ENCODE results near the gene DAB1. TPM values are rescaled to one million over a fixed set of nuclear protein-coding genes. Genes with fewer than 3 reads are reported as not detected.

The DAB1 gene
- total RNA-seq, 4 donors from 2014 or later = 0.48 to 1.2 TPM; not detected in 2

DNA sequence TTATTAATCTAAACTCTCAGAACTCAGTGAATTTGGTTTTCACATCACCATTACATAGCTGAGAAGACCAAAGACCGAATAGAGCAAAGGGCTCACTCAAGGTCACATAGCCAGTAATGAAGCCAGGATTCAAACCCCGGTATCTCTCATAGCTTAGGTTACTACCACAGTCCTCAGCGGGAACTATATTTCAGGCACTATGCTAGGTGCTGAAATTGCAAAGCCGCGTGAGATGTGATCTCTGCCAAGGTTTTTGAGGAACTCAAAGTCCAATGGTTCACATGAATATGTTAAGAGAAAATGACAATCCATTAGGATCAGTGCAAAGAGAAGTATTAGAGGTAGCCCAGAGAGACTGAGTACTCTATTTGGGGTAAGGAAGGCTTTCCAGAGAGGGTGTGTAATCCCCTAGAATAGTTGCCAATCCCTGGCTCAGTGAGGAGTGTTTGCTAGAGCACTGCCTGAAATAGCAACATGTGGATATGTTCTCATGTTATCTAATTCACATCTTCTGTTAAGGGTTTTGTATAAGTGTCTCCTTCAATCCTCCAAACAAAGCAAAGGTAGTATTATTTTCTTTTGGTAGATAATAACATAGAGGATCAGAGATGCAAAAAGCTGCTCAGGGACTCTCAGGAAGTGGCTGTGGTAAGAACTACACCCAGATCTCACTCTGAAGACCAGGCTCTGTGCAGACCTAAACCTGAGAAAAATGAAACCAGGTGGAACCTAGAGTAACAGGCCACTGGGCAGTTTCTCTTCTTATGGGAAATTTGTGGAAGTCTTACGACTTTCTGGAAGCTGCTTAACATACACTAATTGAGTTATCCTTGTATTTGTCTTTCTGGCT lies 365.0 kb downstream of the DAB1 start:
- Histone ChIP-seq H3K9me3 (no peaks in the 10 kb centered on the region), H3K27ac (no peak overlapping the region), H3K36me3 (no peaks in the 10 kb centered on the region), H3K4me3 (no peak overlapping the region), H3K4me1 (no peaks in the 10 kb centered on the region), H3K27me3 (no peaks in the 10 kb centered on the region)
- in situ Hi-C loops (cut with MboI; ENCODE audit: low pct_ligation_motif_present in 1 of 4, low pct_unique_long_range_greater_than_20kb in 1 of 4, low sequenced_read_pairs in 3 of 4) = no loop called here
- WGBS, 2 donors (ENCODE audit: low coverage in 1 of 2) = 85 to 93% methylated on average over 5 to 6 of the region's 6 CpGs
- no peak for DNase-seq
- intact Hi-C loops (cut with DNase I; ENCODE audit: low total_unique reads) = no loop called here
- TF ChIP-seq CTCF (IDR thresholded peaks at IDR 0.05) (no peak), POLR2AphosphoS5 (IDR thresholded peaks at IDR 0.05) (no peak), EP300 (IDR thresholded peaks at IDR 0.05; ENCODE audit: low read depth) (no peak), POLR2A (IDR thresholded peaks at IDR 0.05) (no peak)

DNA sequence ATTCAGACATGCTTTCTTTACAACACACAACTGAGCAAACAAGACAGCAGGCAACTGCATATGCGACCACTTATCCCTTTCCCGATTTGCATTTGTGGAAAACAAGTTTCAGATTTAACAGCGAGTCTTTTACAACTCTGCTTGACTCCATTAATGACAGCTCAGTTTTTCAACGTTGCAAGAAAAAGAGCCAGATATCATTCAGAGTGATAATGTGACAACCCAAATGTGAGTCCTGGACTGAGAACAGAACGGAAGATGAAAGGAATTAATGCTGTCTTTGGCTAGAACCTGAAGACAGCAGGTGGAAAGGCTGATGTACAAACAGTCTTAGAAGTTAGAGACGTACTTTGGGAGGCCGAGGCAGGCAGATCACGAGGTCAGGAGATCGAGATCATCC lies 375.0 kb downstream of the DAB1 start:
- H3K36me3 ChIP-seq = no peaks in the 10 kb centered on the region
- H3K27ac ChIP-seq = no peak overlapping the region
- no peaks in the 10 kb centered on the region for H3K4me1 ChIP-seq
- WGBS, 2 donors (ENCODE audit: low coverage in 1 of 2) = 47 to 72% methylated on average over 5 to 9 of the region's 9 CpGs
- in situ Hi-C loops (cut with MboI; ENCODE audit: low pct_ligation_motif_present in 1 of 4, low pct_unique_long_range_greater_than_20kb in 1 of 4, low sequenced_read_pairs in 3 of 4) (no loop called here), intact Hi-C loops (cut with DNase I; ENCODE audit: low total_unique reads) (no loop called here)
- H3K9me3 ChIP-seq = no peaks in the 10 kb centered on the region
- H3K27me3 ChIP-seq = no peaks in the 10 kb centered on the region
- DNase-seq = no peak
- TF ChIP-seq CTCF (IDR thresholded peaks at IDR 0.05) (no peak), EP300 (IDR thresholded peaks at IDR 0.05; ENCODE audit: low read depth) (no peak), POLR2AphosphoS5 (IDR thresholded peaks at IDR 0.05) (no peak), POLR2A (IDR thresholded peaks at IDR 0.05) (no peak)
- H3K4me3 ChIP-seq = no peak overlapping the region

DNA sequence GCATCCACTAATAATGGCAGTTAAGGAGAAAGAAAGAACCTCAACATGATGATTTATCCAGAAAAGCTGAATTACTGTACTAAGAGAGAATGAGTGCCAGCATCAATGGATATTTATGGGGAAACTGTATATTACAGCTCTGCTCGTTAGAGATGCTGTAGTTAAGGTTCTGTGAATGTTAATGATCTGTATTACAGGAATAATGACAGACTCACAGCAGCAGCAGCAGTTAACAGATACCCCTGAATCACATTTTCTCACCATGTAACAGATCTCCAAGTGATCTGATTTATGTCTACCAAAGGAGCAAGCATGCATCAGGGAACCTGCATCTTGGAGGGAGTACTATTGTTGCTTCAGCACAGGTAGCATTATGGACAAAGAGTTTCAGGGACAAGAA lies 377.4 kb downstream of the DAB1 start:
- WGBS, 2 donors (ENCODE audit: low coverage in 1 of 2) = 24% methylated on average over 1 of the region's 1 CpG; no CpG with 5 or more reads in 1 of the 2 donors
- H3K4me3 ChIP-seq = no peak overlapping the region
- in situ Hi-C loops (cut with MboI; ENCODE audit: low pct_ligation_motif_present in 1 of 4, low pct_unique_long_range_greater_than_20kb in 1 of 4, low sequenced_read_pairs in 3 of 4) = no loop called here
- H3K4me1 ChIP-seq = no peaks in the 10 kb centered on the region
- TF ChIP-seq POLR2A (IDR thresholded peaks at IDR 0.05) (no peak), CTCF (IDR thresholded peaks at IDR 0.05) (no peak), POLR2AphosphoS5 (IDR thresholded peaks at IDR 0.05) (no peak)
- no peaks in the 10 kb centered on the region for H3K27me3 ChIP-seq
- H3K27ac ChIP-seq = no peak overlapping the region
- no peak for DNase-seq
- intact Hi-C loops (cut with DNase I; ENCODE audit: low total_unique reads) = no loop called here
- H3K36me3 ChIP-seq = no peaks in the 10 kb centered on the region
- H3K9me3 ChIP-seq = no peaks in the 10 kb centered on the region

DNA sequence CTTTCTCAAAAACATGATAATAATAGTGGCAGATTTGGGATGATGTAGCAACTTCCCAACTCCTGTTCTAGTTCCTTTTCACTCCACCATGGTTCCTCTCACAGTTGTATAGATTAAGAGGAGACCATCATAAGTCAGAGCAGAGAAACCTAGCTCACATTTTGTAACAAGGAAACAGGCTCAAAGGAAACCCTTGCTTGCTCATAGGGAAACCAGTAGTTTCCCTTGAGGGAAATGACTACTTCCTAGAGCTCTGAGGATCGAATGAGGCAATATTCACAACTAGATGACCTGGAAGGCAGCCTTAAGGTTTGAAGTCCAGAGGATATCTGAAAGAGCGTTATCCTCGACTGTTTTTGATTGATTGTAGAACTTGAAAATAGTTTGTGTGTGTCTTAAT lies 382.0 kb downstream of the DAB1 start:
- TF ChIP-seq CTCF (IDR thresholded peaks at IDR 0.05) (no peak), POLR2AphosphoS5 (IDR thresholded peaks at IDR 0.05) (no peak)
- H3K4me1 ChIP-seq = no peaks in the 10 kb centered on the region
- H3K27me3 ChIP-seq = no peaks in the 10 kb centered on the region
- in situ Hi-C loops (cut with MboI; ENCODE audit: low pct_ligation_motif_present in 1 of 4, low pct_unique_long_range_greater_than_20kb in 1 of 4, low sequenced_read_pairs in 3 of 4) = no loop called here
- intact Hi-C loops (cut with DNase I; ENCODE audit: low total_unique reads) = no loop called here
- no peak overlapping the region for H3K27ac ChIP-seq
- no peaks in the 10 kb centered on the region for H3K9me3 ChIP-seq
- H3K36me3 ChIP-seq = no peaks in the 10 kb centered on the region
- no peak for DNase-seq
- no peak overlapping the region for H3K4me3 ChIP-seq
- WGBS, 2 donors (ENCODE audit: low coverage in 1 of 2) = 73 to 75% methylated on average over 3 of the region's 3 CpGs

All from transverse colon (tissue), 4 donors.